GM19099 (cell line): ENCODE data around the gene HLTF.

Source experiments
- POLR2A ChIP-seq: IDR thresholded peaks from 3 replicates; pipeline ENCODE4 v1.6.1; 2011; ENCODE audit warnings: low read depth; ENCODE audit not compliant: insufficient read length; ENCODE audit errors: extremely low read depth

The HLTF gene

GRCh38 chr3:149101641-149102040, 15.3 kb upstream of the HLTF start:
- no peak for TF ChIP-seq POLR2A

- TF ChIP-seq POLR2A: no peak
Measured at GRCh38 chr3:149101154-149101553, 14.8 kb upstream of the HLTF start.

- no peak for TF ChIP-seq POLR2A
Measured at GRCh38 chr3:149095487-149095886, 9.2 kb upstream of the HLTF start.

GRCh38 chr3:149091983-149092382, 5.7 kb upstream of the HLTF start:
- TF ChIP-seq POLR2A: no peak

GRCh38 chr3:149090907-149091306, 4.6 kb upstream of the HLTF start:
- no peak for TF ChIP-seq POLR2A

- no peak for TF ChIP-seq POLR2A
Measured at GRCh38 chr3:149090461-149090860, 4.1 kb upstream of the HLTF start.

- no peak for TF ChIP-seq POLR2A
Measured at GRCh38 chr3:149089395-149089794, 3.1 kb upstream of the HLTF start.

GRCh38 chr3:149087208-149087607, 875 bp upstream of the HLTF start:
- no peak for TF ChIP-seq POLR2A

- no peak for TF ChIP-seq POLR2A
Measured at GRCh38 chr3:149085828-149086231, 503 bp downstream of the HLTF start.

GRCh38 chr3:149081772-149082171, 4.6 kb downstream of the HLTF start:
- TF ChIP-seq POLR2A: no peak

GRCh38 chr3:149080699-149081091, 5.6 kb downstream of the HLTF start:
- no peak for TF ChIP-seq POLR2A

GRCh38 chr3:149080011-149080698, 6.2 kb downstream of the HLTF start:
- TF ChIP-seq POLR2A: no peak

GRCh38 chr3:149077628-149078027, 8.7 kb downstream of the HLTF start:
- no peak for TF ChIP-seq POLR2A

GRCh38 chr3:149067883-149068282, 18.4 kb downstream of the HLTF start:
- TF ChIP-seq POLR2A: no peak

GRCh38 chr3:149061776-149062175, 24.6 kb downstream of the HLTF start:
- TF ChIP-seq POLR2A: no peak

GRCh38 chr3:149058602-149059001, 27.7 kb downstream of the HLTF start:
- TF ChIP-seq POLR2A: no peak

- TF ChIP-seq POLR2A: no peak
Measured at GRCh38 chr3:149058198-149058597, 28.1 kb downstream of the HLTF start.
